ENCODE data around the gene LMOD3.

The LMOD3 gene

GRCh38 chr3:69121513-69121912 lies 882 bp downstream of the LMOD3 start:
- no peak for DNase-seq

GRCh38 chr3:69120879-69121464 lies 1.4 kb downstream of the LMOD3 start:
- peak; percentile 80 to 86 for DNase-seq

GRCh38 chr3:69119681-69120080 lies 2.7 kb downstream of the LMOD3 start:
- DNase-seq, result no peak

- DNase-seq, result no peak
Measured at GRCh38 chr3:69119138-69119537, 3.3 kb downstream of the LMOD3 start.

GRCh38 chr3:69118555-69118954 lies 3.8 kb downstream of the LMOD3 start:
- DNase-seq, result no peak

- DNase-seq, result no peak
Measured at GRCh38 chr3:69116897-69117296, 5.5 kb downstream of the LMOD3 start.

- DNase-seq, result no peak
Measured at GRCh38 chr3:69116162-69116561, 6.2 kb downstream of the LMOD3 start.

GRCh38 chr3:69115731-69116130 lies 6.7 kb downstream of the LMOD3 start:
- no peak for DNase-seq

- no peak for DNase-seq
Measured at GRCh38 chr3:69113536-69113935, 8.9 kb downstream of the LMOD3 start.

GRCh38 chr3:69110941-69111546 lies 11.4 kb downstream of the LMOD3 start:
- no peak for DNase-seq

GRCh38 chr3:69108811-69109210 lies 13.6 kb downstream of the LMOD3 start:
- DNase-seq, result no peak

- DNase-seq, result no peak
Measured at GRCh38 chr3:69107841-69108240, 14.6 kb downstream of the LMOD3 start.

GRCh38 chr3:69105320-69105719 lies 17.1 kb downstream of the LMOD3 start:
- no peak for DNase-seq

GRCh38 chr3:69104586-69104985 lies 17.8 kb downstream of the LMOD3 start:
- no peak for DNase-seq

GRCh38 chr3:69103123-69103522 lies 19.3 kb downstream of the LMOD3 start:
- DNase-seq, result no peak

- no peak for DNase-seq
Measured at GRCh38 chr3:69102384-69102783, 20.0 kb downstream of the LMOD3 start.

- no peak for DNase-seq
Measured at GRCh38 chr3:69099576-69099975, 22.8 kb downstream of the LMOD3 start.

- no peak for DNase-seq
Measured at GRCh38 chr3:69097407-69098086, 24.8 kb downstream of the LMOD3 start.

- no peak for DNase-seq
Measured at GRCh38 chr3:69096299-69096698, 26.1 kb downstream of the LMOD3 start.

GRCh38 chr3:69095636-69096035 lies 26.8 kb downstream of the LMOD3 start:
- DNase-seq, result peak in 1 of 2 donors; percentile 29

GRCh38 chr3:69094467-69095205 lies 27.8 kb downstream of the LMOD3 start:
- DNase-seq, result no peak

- DNase-seq, result no peak
Measured at GRCh38 chr3:69092030-69092516, 30.3 kb downstream of the LMOD3 start.

- DNase-seq, result no peak
Measured at GRCh38 chr3:69091389-69092029, 30.9 kb downstream of the LMOD3 start.
